Activated naive CD8-positive, alpha-beta T cell treated with anti-CD3 and anti-CD28 coated beads, Interleukin-2, amount 50 U/mL, for 24 hours (primary cell): ENCODE data around the gene ENTR1.

Experiments used
- ATAC-seq: fragments of 150-1000 bp; cut with Tn5 transposase; one replicate; pipeline ENCODE4 v1.10.0; 2021
- DNase-seq: peaks from one replicate; pipeline ENCODE4 v3.0.0; 2021
- H3K27ac Mint-ChIP-seq: one replicate; pipeline ENCODE4 v1.8.0; 2021; ENCODE audit warnings: mild to moderate bottlenecking, mixed read lengths
- H3K27me3 Mint-ChIP-seq: one replicate; pipeline ENCODE4 v1.8.0; 2021; ENCODE audit warnings: mixed read lengths
- H3K36me3 Mint-ChIP-seq: one replicate; pipeline ENCODE4 v1.8.0; 2021; ENCODE audit warnings: low read depth, mixed read lengths
- H3K4me1 Mint-ChIP-seq: one replicate; pipeline ENCODE4 v1.8.0; 2021; ENCODE audit warnings: mixed read lengths
- H3K4me3 Mint-ChIP-seq: one replicate; pipeline ENCODE4 v1.8.0; 2021; ENCODE audit warnings: mild to moderate bottlenecking, moderate library complexity, mixed read lengths
- H3K9me3 Mint-ChIP-seq: one replicate; pipeline ENCODE4 v1.8.0; 2021; ENCODE audit warnings: mixed read lengths

ENTR1 gene

GRCh38 chr9:136400038-136400834, 10.2 kb downstream of the ENTR1 start, which contains the start of gene SNAPC4:
Gene SNAPC4 (minus strand): TSS chr9:136400170. CDS start chr9:136398428, 1,742 bp downstream.
- peak; percentile 62 for ATAC-seq
- H3K4me1 Mint-ChIP-seq, result peaks cover 48% of the 10 kb centered on the region
- no peaks in the 10 kb centered on the region for H3K27me3 Mint-ChIP-seq
- DNase-seq, result peak; percentile 92
- H3K36me3 Mint-ChIP-seq, result peaks cover 44% of the 10 kb centered on the region
- peak within 1 kb of the TSS; percentile 93 for H3K4me3 Mint-ChIP-seq
- no peaks in the 10 kb centered on the region for H3K9me3 Mint-ChIP-seq
- H3K27ac Mint-ChIP-seq, result peak within 1 kb of the TSS; percentile 89

GRCh38 chr9:136399176-136400037, 11.0 kb downstream of the ENTR1 start:
- H3K36me3 Mint-ChIP-seq, result peaks cover 48% of the 10 kb centered on the region
- peak overlapping the region; percentile 93 for H3K4me3 Mint-ChIP-seq
- peak; percentile 44 for DNase-seq
- H3K9me3 Mint-ChIP-seq, result no peaks in the 10 kb centered on the region
- no peaks in the 10 kb centered on the region for H3K27me3 Mint-ChIP-seq
- peak; percentile 8 for ATAC-seq
- peak overlapping the region; percentile 89 for H3K27ac Mint-ChIP-seq
- H3K4me1 Mint-ChIP-seq, result peaks cover 39% of the 10 kb centered on the region

GRCh38 chr9:136398286-136398685, 12.1 kb downstream of the ENTR1 start:
- Mint-ChIP-seq H3K27ac (no peak overlapping the region), H3K9me3 (no peaks in the 10 kb centered on the region), H3K36me3 (peaks cover 49% of the 10 kb centered on the region), H3K27me3 (no peaks in the 10 kb centered on the region), H3K4me1 (peaks cover 28% of the 10 kb centered on the region), H3K4me3 (peak overlapping the region; percentile 93)
- ATAC-seq, result no peak
- DNase-seq, result no peak

GRCh38 chr9:136397643-136398042, 12.8 kb downstream of the ENTR1 start:
- Mint-ChIP-seq H3K27me3 (no peaks in the 10 kb centered on the region), H3K9me3 (no peaks in the 10 kb centered on the region), H3K36me3 (peaks cover 48% of the 10 kb centered on the region), H3K27ac (no peak overlapping the region), H3K4me1 (peaks cover 26% of the 10 kb centered on the region), H3K4me3 (no peak overlapping the region)
- ATAC-seq (no peak), DNase-seq (no peak)

GRCh38 chr9:136396219-136396515, 14.2 kb downstream of the ENTR1 start:
- Mint-ChIP-seq H3K4me3 (no peak overlapping the region), H3K9me3 (no peaks in the 10 kb centered on the region), H3K36me3 (peaks cover 46% of the 10 kb centered on the region), H3K27ac (no peak overlapping the region), H3K27me3 (no peaks in the 10 kb centered on the region), H3K4me1 (peaks cover 15% of the 10 kb centered on the region)
- ATAC-seq (no peak), DNase-seq (no peak)

- H3K36me3 Mint-ChIP-seq, result peaks cover 43% of the 10 kb centered on the region
- H3K27ac Mint-ChIP-seq, result no peak overlapping the region
- no peak overlapping the region for H3K4me3 Mint-ChIP-seq
- H3K4me1 Mint-ChIP-seq, result peaks cover 14% of the 10 kb centered on the region
- H3K9me3 Mint-ChIP-seq, result no peaks in the 10 kb centered on the region
- no peaks in the 10 kb centered on the region for H3K27me3 Mint-ChIP-seq
- ATAC-seq (no peak), DNase-seq (no peak)
Measured at GRCh38 chr9:136395345-136396218, 14.8 kb downstream of the ENTR1 start.

GRCh38 chr9:136395020-136395340, 15.4 kb downstream of the ENTR1 start:
- ATAC-seq, result no peak

GRCh38 chr9:136394312-136395019, 15.9 kb downstream of the ENTR1 start:
- Mint-ChIP-seq H3K4me3 (no peak overlapping the region), H3K4me1 (peaks cover 13% of the 10 kb centered on the region), H3K36me3 (peaks cover 49% of the 10 kb centered on the region), H3K9me3 (no peaks in the 10 kb centered on the region), H3K27me3 (no peaks in the 10 kb centered on the region), H3K27ac (no peak overlapping the region)
- no peak for DNase-seq
- ATAC-seq, result no peak

More at GRCh38 chr9:136395020-136395340, 15.4 kb downstream of the ENTR1 start:
- peaks cover 13% of the 10 kb centered on the region for H3K4me1 Mint-ChIP-seq
- H3K9me3 Mint-ChIP-seq, result no peaks in the 10 kb centered on the region
- peaks cover 45% of the 10 kb centered on the region for H3K36me3 Mint-ChIP-seq
- no peak overlapping the region for H3K4me3 Mint-ChIP-seq
- no peaks in the 10 kb centered on the region for H3K27me3 Mint-ChIP-seq
- H3K27ac Mint-ChIP-seq, result no peak overlapping the region
- DNase-seq, result no peak

GRCh38 chr9:136393531-136393930, 16.9 kb downstream of the ENTR1 start:
- H3K4me3 Mint-ChIP-seq, result no peak overlapping the region
- H3K36me3 Mint-ChIP-seq, result peaks cover 47% of the 10 kb centered on the region
- H3K4me1 Mint-ChIP-seq, result peaks cover 4% of the 10 kb centered on the region
- no peak for ATAC-seq
- DNase-seq, result no peak
- no peak overlapping the region for H3K27ac Mint-ChIP-seq
- no peaks in the 10 kb centered on the region for H3K9me3 Mint-ChIP-seq
- H3K27me3 Mint-ChIP-seq, result no peaks in the 10 kb centered on the region

GRCh38 chr9:136392538-136393449, 17.6 kb downstream of the ENTR1 start:
- DNase-seq (no peak), ATAC-seq (no peak)
- no peaks in the 10 kb centered on the region for H3K27me3 Mint-ChIP-seq
- H3K36me3 Mint-ChIP-seq, result peaks cover 49% of the 10 kb centered on the region
- H3K9me3 Mint-ChIP-seq, result no peaks in the 10 kb centered on the region
- no peaks in the 10 kb centered on the region for H3K4me1 Mint-ChIP-seq
- H3K4me3 Mint-ChIP-seq, result no peak overlapping the region
- H3K27ac Mint-ChIP-seq, result no peak overlapping the region

- no peaks in the 10 kb centered on the region for H3K27me3 Mint-ChIP-seq
Measured at GRCh38 chr9:136391737-136392537, 18.5 kb downstream of the ENTR1 start.

GRCh38 chr9:136389396-136389795, 21.0 kb downstream of the ENTR1 start:
- H3K36me3 Mint-ChIP-seq, result peaks cover 59% of the 10 kb centered on the region
- no peak for ATAC-seq
- no peak overlapping the region for H3K4me3 Mint-ChIP-seq
- H3K27ac Mint-ChIP-seq, result no peak overlapping the region
- H3K4me1 Mint-ChIP-seq, result peaks cover 23% of the 10 kb centered on the region
- no peak for DNase-seq
- no peaks in the 10 kb centered on the region for H3K9me3 Mint-ChIP-seq
- H3K27me3 Mint-ChIP-seq, result no peaks in the 10 kb centered on the region

More at GRCh38 chr9:136391737-136392537, 18.5 kb downstream of the ENTR1 start:
- Mint-ChIP-seq H3K4me1 (peaks cover 4% of the 10 kb centered on the region), H3K36me3 (peaks cover 54% of the 10 kb centered on the region), H3K9me3 (no peaks in the 10 kb centered on the region), H3K4me3 (no peak overlapping the region), H3K27ac (no peak overlapping the region)
- DNase-seq (no peak), ATAC-seq (no peak)
